Mesenchymal stem cell (in vitro differentiated cells and primary cell): ENCODE measurements around the gene MS4A15.

Source experiments
- DNase-seq: peaks from one replicate; pipeline ENCODE4 v3.0.0-alpha.2; 2013
- H2AFZ ChIP-seq: one replicate; pipeline ENCODE4 v1.6.1; 2013; ENCODE audit warnings: low read depth, mild to moderate bottlenecking, control low read depth, inconsistent platforms, low read length, moderate library complexity
- H2AK5ac ChIP-seq: 2 replicates; pipeline ENCODE4 v1.6.1; 2013; ENCODE audit warnings: low read length, moderate library complexity, mild to moderate bottlenecking, inconsistent platforms; ENCODE audit not compliant: severe bottlenecking
- H2BK120ac ChIP-seq: one replicate; pipeline ENCODE4 v1.6.1; 2013; ENCODE audit warnings: low read depth, mild to moderate bottlenecking, inconsistent platforms, low read length, moderate library complexity
- H2BK12ac ChIP-seq, 2 experiments: one replicate each; pipeline ENCODE4 v1.6.1; 2013; ENCODE audit warnings: inconsistent platforms in 2 of 2, low read length in 2 of 2, mild to moderate bottlenecking in 2 of 2, moderate library complexity in 2 of 2, control low read depth in 1 of 2
- H2BK15ac ChIP-seq: one replicate; pipeline ENCODE4 v1.6.1; 2013; ENCODE audit warnings: mild to moderate bottlenecking, low read depth, inconsistent platforms; ENCODE audit not compliant: poor library complexity, severe bottlenecking
- H2BK5ac ChIP-seq: 2 replicates; pipeline ENCODE4 v1.6.1; 2013; ENCODE audit warnings: low read depth, mild to moderate bottlenecking, low read length, control low read depth, inconsistent platforms; ENCODE audit not compliant: poor library complexity, severe bottlenecking
- H3K14ac ChIP-seq, 2 experiments: one replicate each; pipeline ENCODE4 v1.6.1; 2013; ENCODE audit warnings: inconsistent platforms in 2 of 2, low read length in 2 of 2, control low read depth in 1 of 2, mild to moderate bottlenecking in 1 of 2, moderate library complexity in 1 of 2
- H3K18ac ChIP-seq, 2 experiments: one replicate each; pipeline ENCODE4 v1.6.1; 2013; ENCODE audit warnings: inconsistent platforms in 2 of 2, low read length in 2 of 2, control low read depth in 1 of 2, low read depth in 1 of 2, mild to moderate bottlenecking in 1 of 2
- H3K23ac ChIP-seq, 2 experiments: one replicate each; pipeline ENCODE4 v1.6.1; 2013; ENCODE audit warnings: inconsistent platforms in 2 of 2, low read length in 2 of 2, mild to moderate bottlenecking in 2 of 2, moderate library complexity in 2 of 2, control low read depth in 1 of 2
- H3K27ac ChIP-seq: 2 replicates; pipeline ENCODE4 v1.5.1; 2013; ENCODE audit warnings: mild to moderate bottlenecking, moderate library complexity, low read length, control low read depth, inconsistent platforms; ENCODE audit not compliant: poor library complexity, severe bottlenecking
- H3K27me3 ChIP-seq, 2 experiments: 2 replicates each; pipeline versions ENCODE4 v1.6.1 to v1.7.0; 2013; ENCODE audit warnings: low read length in 2 of 2, mild to moderate bottlenecking in 2 of 2, moderate library complexity in 2 of 2, control low read depth in 1 of 2, inconsistent platforms in 1 of 2; ENCODE audit not compliant: control insufficient read depth in 1 of 2, insufficient read depth in 1 of 2
- H3K36me3 ChIP-seq, 2 experiments: 2 replicates each; pipeline versions ENCODE4 v1.6.1 to v1.7.0; 2013; ENCODE audit warnings: low read length in 2 of 2, control low read depth in 1 of 2, inconsistent platforms in 1 of 2, low read depth in 1 of 2, mild to moderate bottlenecking in 1 of 2; ENCODE audit not compliant: insufficient read depth in 2 of 2, control insufficient read depth in 1 of 2
- H3K4ac ChIP-seq, 2 experiments: one replicate each; pipeline ENCODE4 v1.6.1; 2013; ENCODE audit warnings: inconsistent platforms in 2 of 2, low read length in 2 of 2, mild to moderate bottlenecking in 2 of 2, moderate library complexity in 2 of 2, control low read depth in 1 of 2, low read depth in 1 of 2
- H3K4me1 ChIP-seq: 2 replicates; pipeline ENCODE4 v1.6.1; 2013; ENCODE audit warnings: low read depth, low read length, control low read depth; ENCODE audit not compliant: control insufficient read depth, insufficient read depth
- H3K4me2 ChIP-seq: 2 replicates; pipeline ENCODE4 v1.6.1; 2013; ENCODE audit warnings: low read length, mild to moderate bottlenecking, inconsistent platforms; ENCODE audit not compliant: poor library complexity, severe bottlenecking
- H3K4me3 ChIP-seq, 2 experiments: 2 replicates each; pipeline versions ENCODE4 v1.5.1 to v1.7.0; 2013; ENCODE audit warnings: low read length in 2 of 2, mild to moderate bottlenecking in 2 of 2, control low read depth in 1 of 2, low read depth in 1 of 2; ENCODE audit not compliant: insufficient read depth in 1 of 2
- H3K79me1 ChIP-seq: replicated peaks from 2 replicates; pipeline ENCODE4 v1.6.1; 2013; ENCODE audit warnings: mild to moderate bottlenecking, control low read depth, low read length, inconsistent platforms; ENCODE audit not compliant: poor library complexity, severe bottlenecking
- H3K9ac ChIP-seq: 2 replicates; pipeline ENCODE4 v1.7.0; 2013; ENCODE audit warnings: mild to moderate bottlenecking, low read length, moderate library complexity
- H3K9me3 ChIP-seq: 2 replicates; pipeline ENCODE4 v1.7.0; 2013; ENCODE audit warnings: mild to moderate bottlenecking, low read length; ENCODE audit not compliant: control insufficient read depth
- H4K8ac ChIP-seq: one replicate; pipeline ENCODE4 v1.6.1; 2013; ENCODE audit warnings: inconsistent platforms, mild to moderate bottlenecking, low read length, moderate library complexity
- H4K91ac ChIP-seq: one replicate; pipeline ENCODE4 v1.6.1; 2013; ENCODE audit warnings: mild to moderate bottlenecking, low read length, inconsistent platforms
- WGBS: methylation state at CpG from one replicate; pipeline ENCODE4 v1.1.7; 2013; ENCODE audit warnings: mixed read lengths; 5-methylcytosine and 5-hydroxymethylcytosine counted together

The MS4A15 gene

DNA sequence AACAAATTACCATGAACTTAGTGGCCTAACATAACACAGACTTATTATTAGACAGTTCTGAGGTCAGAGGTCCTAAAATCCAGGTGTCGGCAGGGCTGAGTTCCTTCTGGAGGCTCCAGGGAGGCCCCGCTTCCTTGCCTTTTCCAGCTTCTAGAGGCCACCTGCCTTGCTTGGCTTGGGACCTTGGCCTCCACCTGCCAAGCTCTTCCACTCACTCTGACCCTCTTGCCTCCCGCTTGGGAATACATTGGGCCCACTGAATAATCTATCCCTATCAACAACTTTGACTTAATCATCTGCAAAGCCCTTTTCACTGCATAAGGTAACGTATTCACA, 25.3 kb downstream of the MS4A15 start:
- 95% methylated on average over 4 of the region's 4 CpGs for WGBS
- Histone ChIP-seq H2BK12ac (no peak overlapping the region), H3K36me3 (no peaks in the 10 kb centered on the region)

DNA sequence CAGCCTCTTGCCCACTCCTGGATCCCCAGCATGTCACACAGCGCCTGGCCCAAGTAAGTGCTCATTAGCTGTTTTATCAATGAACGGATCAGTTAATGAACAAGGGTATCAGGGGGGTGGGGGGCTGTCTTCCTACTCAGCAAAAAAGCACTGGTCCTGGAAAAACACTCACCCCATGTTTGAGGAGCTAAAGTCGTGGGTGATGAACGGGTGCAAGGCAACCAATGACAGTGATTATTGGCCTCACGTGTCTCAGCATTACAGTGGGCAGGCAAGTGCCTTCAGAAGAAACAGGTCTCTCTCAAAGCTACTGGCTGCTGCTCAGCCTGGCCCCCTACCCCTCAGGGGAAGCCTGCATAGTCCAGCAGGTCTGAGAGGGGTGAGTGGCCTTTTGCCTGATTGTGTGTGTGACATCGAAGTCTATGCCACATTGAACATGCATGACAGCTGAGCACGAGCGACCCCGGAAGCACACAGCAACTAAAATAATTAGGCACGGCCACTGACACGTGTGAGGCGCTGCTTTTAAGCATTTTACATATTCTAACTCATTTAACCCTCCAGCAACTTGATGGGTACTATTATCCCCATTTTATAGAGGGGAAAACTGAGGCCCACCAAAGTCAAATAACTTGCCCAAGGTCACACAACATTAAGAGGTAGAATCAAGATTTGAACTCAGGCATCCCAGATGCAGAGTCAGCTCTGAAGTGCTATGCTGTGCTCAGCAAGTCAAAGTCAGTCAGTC, 25.9 kb downstream of the MS4A15 start:
- H3K36me3 ChIP-seq: no peaks in the 10 kb centered on the region
- H3K18ac ChIP-seq: no peak overlapping the region
- no peak overlapping the region for H3K14ac ChIP-seq
- H3K9ac ChIP-seq: no peak overlapping the region
- H3K27me3 ChIP-seq: peaks cover 15 to 53% of the 10 kb centered on the region in 2 experiments
- no peak overlapping the region for H2BK12ac ChIP-seq
- no peak overlapping the region for H3K4me3 ChIP-seq
- H4K91ac ChIP-seq: no peak overlapping the region
- no peak overlapping the region for H4K8ac ChIP-seq
- H3K9me3 ChIP-seq: no peaks in the 10 kb centered on the region
- H2AK5ac ChIP-seq: no peak overlapping the region
- no peak overlapping the region for H3K4ac ChIP-seq
- H2AFZ ChIP-seq: no peak overlapping the region
- no peak for DNase-seq
- no peaks in the 10 kb centered on the region for H3K79me1 ChIP-seq
- H3K27ac ChIP-seq: no peak overlapping the region
- no peak overlapping the region for H3K23ac ChIP-seq
- H3K4me2 ChIP-seq: no peak overlapping the region
- WGBS: 78% methylated on average over 12 of the region's 12 CpGs
- no peak overlapping the region for H2BK120ac ChIP-seq
- no peak overlapping the region for H2BK15ac ChIP-seq
- no peak overlapping the region for H2BK5ac ChIP-seq
- peaks cover 16% of the 10 kb centered on the region for H3K4me1 ChIP-seq

More for the DNA sequence above, 25.3 kb downstream of the MS4A15 start:
- H3K4me2 ChIP-seq: no peak overlapping the region
- no peak overlapping the region for H3K4ac ChIP-seq
- no peak overlapping the region for H3K9ac ChIP-seq
- no peak overlapping the region for H3K23ac ChIP-seq
- H2BK120ac ChIP-seq: no peak overlapping the region
- H3K14ac ChIP-seq: no peak overlapping the region
- no peak overlapping the region for H3K4me3 ChIP-seq
- H3K79me1 ChIP-seq: no peaks in the 10 kb centered on the region
- no peaks in the 10 kb centered on the region for H3K9me3 ChIP-seq
- no peak for DNase-seq
- no peak overlapping the region for H4K91ac ChIP-seq
- H2AFZ ChIP-seq: no peak overlapping the region
- no peak overlapping the region for H2AK5ac ChIP-seq
- H3K18ac ChIP-seq: no peak overlapping the region
- H3K4me1 ChIP-seq: peaks cover 14% of the 10 kb centered on the region
- H2BK15ac ChIP-seq: no peak overlapping the region
- no peak overlapping the region for H2BK5ac ChIP-seq
- no peak overlapping the region for H3K27ac ChIP-seq
- peaks cover 15 to 53% of the 10 kb centered on the region in 2 experiments for H3K27me3 ChIP-seq
- H4K8ac ChIP-seq: no peak overlapping the region

DNA sequence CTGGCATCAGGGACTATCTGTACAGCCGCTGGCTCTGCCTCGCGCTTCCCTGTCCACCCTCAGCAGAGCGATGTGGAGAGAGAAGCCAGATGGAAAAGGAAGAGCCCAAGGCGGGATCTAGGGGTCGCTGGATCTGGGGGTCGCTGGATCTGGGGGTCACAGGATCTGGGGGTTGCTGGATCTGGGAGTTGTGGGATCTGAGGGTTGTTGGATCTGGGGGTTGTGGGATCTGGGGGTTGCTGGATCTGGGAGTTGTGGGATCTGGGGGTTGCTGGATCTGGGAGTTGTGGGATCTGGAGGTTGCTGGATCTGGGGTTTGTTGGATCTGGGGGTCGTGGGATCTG, 26.4 kb downstream of the MS4A15 start:
- H3K14ac ChIP-seq: no peak overlapping the region
- no peak overlapping the region for H2BK5ac ChIP-seq
- no peak overlapping the region for H2AK5ac ChIP-seq
- peaks cover 15 to 53% of the 10 kb centered on the region in 2 experiments for H3K27me3 ChIP-seq
- H3K4me2 ChIP-seq: no peak overlapping the region
- no peak for DNase-seq
- no peak overlapping the region for H3K4me3 ChIP-seq
- H3K9me3 ChIP-seq: no peaks in the 10 kb centered on the region
- no peak overlapping the region for H2AFZ ChIP-seq
- no peaks in the 10 kb centered on the region for H3K36me3 ChIP-seq
- no peaks in the 10 kb centered on the region for H3K79me1 ChIP-seq
- H2BK15ac ChIP-seq: no peak overlapping the region
- H3K18ac ChIP-seq: no peak overlapping the region
- H3K4me1 ChIP-seq: peaks cover 16% of the 10 kb centered on the region
- no peak overlapping the region for H4K8ac ChIP-seq
- H3K9ac ChIP-seq: no peak overlapping the region
- no peak overlapping the region for H3K27ac ChIP-seq
- WGBS: 89% methylated on average over 8 of the region's 8 CpGs
- H3K4ac ChIP-seq: no peak overlapping the region
- H4K91ac ChIP-seq: no peak overlapping the region
- no peak overlapping the region for H2BK120ac ChIP-seq
- H3K23ac ChIP-seq: no peak overlapping the region
- H2BK12ac ChIP-seq: no peak overlapping the region

DNA sequence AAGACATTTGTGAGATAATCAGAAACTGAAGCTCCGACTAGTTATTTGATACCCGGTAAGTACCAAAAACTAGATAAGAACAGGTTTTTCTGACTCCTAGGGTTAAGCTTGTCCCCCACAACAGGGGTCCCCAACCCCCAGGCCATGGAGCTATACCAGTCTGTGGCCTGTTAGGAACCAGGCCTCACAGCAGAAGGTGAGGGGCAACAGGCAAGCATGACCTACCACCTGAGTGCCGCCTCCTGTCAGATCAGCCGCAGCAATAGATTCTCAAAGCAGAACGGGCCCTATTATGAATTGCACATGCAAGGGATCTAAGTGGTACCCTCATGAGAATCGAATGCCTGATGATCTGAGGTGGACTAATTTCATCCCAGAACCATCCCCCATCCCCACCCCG, 27.2 kb downstream of the MS4A15 start:
- Histone ChIP-seq H2AFZ (no peak overlapping the region), H3K9ac (no peak overlapping the region), H3K27me3 (peaks cover 15 to 53% of the 10 kb centered on the region in 2 experiments), H2BK5ac (no peak overlapping the region), H2BK15ac (no peak overlapping the region), H4K8ac (no peak overlapping the region), H3K4ac (no peak overlapping the region), H3K4me2 (no peak overlapping the region), H2AK5ac (no peak overlapping the region), H3K36me3 (no peaks in the 10 kb centered on the region), H3K4me3 (no peak overlapping the region), H3K4me1 (peaks cover 19% of the 10 kb centered on the region), H2BK120ac (no peak overlapping the region), H3K18ac (no peak overlapping the region), H3K27ac (no peak overlapping the region), H3K9me3 (no peaks in the 10 kb centered on the region), H3K23ac (no peak overlapping the region), H2BK12ac (no peak overlapping the region), H3K14ac (no peak overlapping the region), H3K79me1 (no peaks in the 10 kb centered on the region), H4K91ac (peak overlapping the region; percentile 37)
- no peak for DNase-seq
- 90% methylated on average over 7 of the region's 7 CpGs for WGBS
